ENCODE results near the gene GP5.

- TF ChIP-seq CTCF (IDR thresholded peaks at IDR 0.05) (no peak), EP300 (IDR thresholded peaks at IDR 0.05) (no peak), POLR2A (IDR thresholded peaks at IDR 0.05; ENCODE audit: low read length) (no peak), NFE2L2 (conservative IDR thresholded peaks at IDR 0.05; ENCODE audit: low read length) (no peak), NR3C1 (IDR thresholded peaks at IDR 0.05) (no peak), USF2 (IDR thresholded peaks at IDR 0.05) (no peak), JUN (IDR thresholded peaks at IDR 0.05) (no peak), ZFP36 (IDR thresholded peaks at IDR 0.05; ENCODE audit: borderline replicate concordance, partially characterized antibody) (no peak), JUNB (IDR thresholded peaks at IDR 0.05) (no peak), SMC3 (IDR thresholded peaks at IDR 0.05) (no peak), MAX (IDR thresholded peaks at IDR 0.05) (no peak), HOXB5 (CRISPR knock-in tag; IDR thresholded peaks at IDR 0.05) (no peak), MAZ (IDR thresholded peaks at IDR 0.05; ENCODE audit: borderline replicate concordance, low read depth, low read length) (no peak), RAD21 (conservative IDR thresholded peaks at IDR 0.05 in 1 of 2, IDR thresholded peaks at IDR 0.05 in 1 of 2) (no peak)
Observed at GRCh38 chr3:194434503-194434902, 35.4 kb upstream of the GP5 start.

All from A549 (cell line).